Loucy (cell line): ENCODE measurements around the gene HTR2B.

Experiments
- H2AFZ ChIP-seq: fragments of 200-600 bp; sonication (generic); 2 replicates; pipeline ENCODE4 v1.6.0; 2016; ENCODE audit warnings: antibody characterized with exemption, mild to moderate bottlenecking, low read length, moderate library complexity
- H3F3A ChIP-seq: fragments of 200-600 bp; 2 replicates; pipeline ENCODE4 v1.6.0; 2016; ENCODE audit warnings: antibody characterized with exemption, low read depth, mild to moderate bottlenecking
- H3K27me3 ChIP-seq: fragments of 200-600 bp; sonication (generic); 2 replicates; pipeline ENCODE4 v1.6.1; 2014; ENCODE audit warnings: low read length, mild to moderate bottlenecking; ENCODE audit not compliant: insufficient read depth, poor library complexity, severe bottlenecking
- H3K36me3 ChIP-seq: fragments of 200-600 bp; sonication (generic); 2 replicates; pipeline ENCODE4 v1.6.1; 2016; ENCODE audit warnings: low read length; ENCODE audit not compliant: insufficient read depth
- H3K4me1 ChIP-seq: fragments of 200-600 bp; sonication (generic); 2 replicates; pipeline ENCODE4 v1.5.1; 2014; ENCODE audit warnings: low read length, mild to moderate bottlenecking; ENCODE audit not compliant: insufficient read depth, poor library complexity, severe bottlenecking
- H3K4me2 ChIP-seq: fragments of 200-600 bp; sonication (generic); 2 replicates; pipeline ENCODE4 v1.6.0; 2014; ENCODE audit warnings: antibody characterized with exemption, low read length, low read depth, mild to moderate bottlenecking; ENCODE audit not compliant: poor library complexity, severe bottlenecking
- H3K4me3 ChIP-seq: fragments of 200-600 bp; sonication (generic); 2 replicates; pipeline ENCODE4 v1.5.1; 2014; ENCODE audit warnings: low read length, mild to moderate bottlenecking, mixed read lengths; ENCODE audit not compliant: poor library complexity, severe bottlenecking
- H3K79me2 ChIP-seq: fragments of 200-600 bp; sonication (generic); 2 replicates; pipeline ENCODE4 v1.6.1; 2014; ENCODE audit warnings: low read length; ENCODE audit not compliant: insufficient read depth
- H3K9ac ChIP-seq: fragments of 200-600 bp; sonication (generic); 2 replicates; pipeline ENCODE4 v1.6.0; 2014; ENCODE audit warnings: mild to moderate bottlenecking, low read depth, low read length, moderate library complexity; ENCODE audit not compliant: poor library complexity, severe bottlenecking
- H3K9me2 ChIP-seq: fragments of 200-600 bp; sonication (generic); replicated peaks from 2 replicates; pipeline ENCODE4 v1.6.1; 2016; ENCODE audit warnings: low read depth, low read length, mixed read lengths
- H3K9me3 ChIP-seq: fragments of 200-600 bp; sonication (generic); 2 replicates; pipeline ENCODE4 v1.6.1; 2014; ENCODE audit warnings: mild to moderate bottlenecking, antibody characterized with exemption, low read length, low read depth; ENCODE audit not compliant: insufficient read depth
- H4K20me1 ChIP-seq: fragments of 200-600 bp; sonication (generic); 2 replicates; pipeline ENCODE4 v1.6.0; 2014; ENCODE audit warnings: antibody characterized with exemption, low read length, mild to moderate bottlenecking; ENCODE audit not compliant: insufficient read depth, poor library complexity, severe bottlenecking
- EZH2phosphoT487 ChIP-seq: fragments of 200-600 bp; IDR thresholded peaks from 2 replicates; pipeline ENCODE4 v1.6.1; 2018; ENCODE audit warnings: antibody characterized with exemption, mild to moderate bottlenecking, moderate library complexity, borderline replicate concordance
- TF ChIP-seq, protein P1 (sequence below): fragments of 200-600 bp; sonication (generic); conservative IDR thresholded peaks from 2 replicates; pipeline ENCODE4 v1.5.1; 2014; ENCODE audit warnings: mild to moderate bottlenecking, antibody characterized with exemption, low read length

Gene HTR2B

DNA sequence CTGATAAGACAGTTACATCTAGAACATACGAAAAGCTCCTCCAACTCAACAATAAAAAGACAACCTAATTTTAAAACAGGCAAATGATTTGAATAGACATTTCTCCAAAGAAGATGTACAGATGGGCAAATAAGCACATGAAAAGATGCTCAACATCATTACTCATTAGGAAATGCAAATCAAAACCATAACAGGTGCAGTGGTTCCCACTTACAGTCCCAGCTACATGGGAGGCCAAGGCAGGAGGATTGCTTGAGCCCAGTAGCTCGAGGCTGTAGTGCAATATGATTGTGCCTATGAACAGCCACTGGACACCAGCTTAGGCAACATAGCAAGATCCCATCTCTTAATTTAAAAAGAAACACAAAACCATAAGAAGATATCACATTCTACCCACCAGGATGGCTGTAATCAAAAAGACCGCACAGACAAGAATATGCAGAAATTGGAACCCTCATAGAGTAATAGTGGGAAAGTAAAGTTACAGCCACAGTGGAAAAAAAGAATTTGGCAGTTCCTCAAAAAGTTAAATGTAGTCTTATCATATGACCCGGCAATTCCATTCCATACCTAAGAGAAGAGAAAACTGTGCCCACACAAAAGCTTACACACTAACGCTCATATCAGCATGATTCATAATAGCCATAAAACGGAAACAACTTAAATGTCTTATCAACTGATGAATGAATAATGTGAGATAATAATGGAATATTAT, 43.1 kb upstream of the HTR2B start:
- Histone ChIP-seq H3K4me2 (no peak overlapping the region), H3K4me1 (peaks cover 11% of the 10 kb centered on the region), H3K27me3 (no peaks in the 10 kb centered on the region), H3K9ac (no peak overlapping the region), H3F3A (no peaks in the 10 kb centered on the region; the same call in 1 of the 2 replicates), H3K9me3 (no peaks in the 10 kb centered on the region), H3K36me3 (peaks cover 84% of the 10 kb centered on the region), H3K4me3 (no peak overlapping the region), H4K20me1 (no peaks in the 10 kb centered on the region), H3K79me2 (no peaks in the 10 kb centered on the region), H3K9me2 (no peaks in the 10 kb centered on the region), H2AFZ (no peak overlapping the region)
- no peak for TF ChIP-seq EZH2phosphoT487
- TF ChIP-seq, protein P1, sequence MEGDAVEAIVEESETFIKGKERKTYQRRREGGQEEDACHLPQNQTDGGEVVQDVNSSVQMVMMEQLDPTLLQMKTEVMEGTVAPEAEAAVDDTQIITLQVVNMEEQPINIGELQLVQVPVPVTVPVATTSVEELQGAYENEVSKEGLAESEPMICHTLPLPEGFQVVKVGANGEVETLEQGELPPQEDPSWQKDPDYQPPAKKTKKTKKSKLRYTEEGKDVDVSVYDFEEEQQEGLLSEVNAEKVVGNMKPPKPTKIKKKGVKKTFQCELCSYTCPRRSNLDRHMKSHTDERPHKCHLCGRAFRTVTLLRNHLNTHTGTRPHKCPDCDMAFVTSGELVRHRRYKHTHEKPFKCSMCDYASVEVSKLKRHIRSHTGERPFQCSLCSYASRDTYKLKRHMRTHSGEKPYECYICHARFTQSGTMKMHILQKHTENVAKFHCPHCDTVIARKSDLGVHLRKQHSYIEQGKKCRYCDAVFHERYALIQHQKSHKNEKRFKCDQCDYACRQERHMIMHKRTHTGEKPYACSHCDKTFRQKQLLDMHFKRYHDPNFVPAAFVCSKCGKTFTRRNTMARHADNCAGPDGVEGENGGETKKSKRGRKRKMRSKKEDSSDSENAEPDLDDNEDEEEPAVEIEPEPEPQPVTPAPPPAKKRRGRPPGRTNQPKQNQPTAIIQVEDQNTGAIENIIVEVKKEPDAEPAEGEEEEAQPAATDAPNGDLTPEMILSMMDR: no peak

DNA sequence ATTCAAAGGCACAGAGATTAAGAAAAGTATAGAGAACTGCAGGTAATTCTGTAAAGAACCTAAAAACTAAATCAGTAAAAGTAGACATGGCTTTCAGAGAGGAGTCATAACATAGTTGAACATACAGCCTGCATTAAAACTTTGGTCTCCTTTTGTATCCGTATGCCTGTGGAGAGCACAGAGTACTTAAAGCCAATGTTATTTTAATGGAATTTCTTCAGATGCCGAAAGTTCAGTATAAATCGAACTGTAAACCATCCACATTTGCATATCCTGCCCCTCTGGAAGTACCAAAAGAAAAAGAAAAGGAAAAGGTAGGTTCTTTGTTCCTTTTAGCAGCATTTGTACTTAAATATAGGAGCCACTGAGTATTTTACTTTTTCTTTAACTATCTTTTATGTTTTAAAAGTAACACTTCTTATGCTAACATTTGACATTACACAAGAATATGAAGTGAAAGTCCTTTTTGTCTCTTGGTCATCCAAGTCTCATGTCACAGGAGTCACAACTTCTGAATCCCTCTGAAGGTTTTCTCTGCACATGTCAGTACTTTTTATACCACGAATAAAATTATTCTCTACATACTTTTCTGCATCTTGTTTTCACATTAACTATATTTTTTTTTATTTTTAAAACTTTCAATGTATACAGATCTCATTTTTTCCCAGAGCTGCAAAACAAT, 38.7 kb upstream of the HTR2B start:
- no peak overlapping the region for H2AFZ ChIP-seq
- H3K4me2 ChIP-seq: no peak overlapping the region
- H3K36me3 ChIP-seq: peaks cover 85% of the 10 kb centered on the region
- TF ChIP-seq EZH2phosphoT487: no peak
- TF ChIP-seq, protein P1: no peak
- H3K4me3 ChIP-seq: no peak overlapping the region
- H3K79me2 ChIP-seq: no peaks in the 10 kb centered on the region
- no peaks in the 10 kb centered on the region for H3K9me2 ChIP-seq
- H3K9ac ChIP-seq: no peak overlapping the region
- peaks cover 6% of the 10 kb centered on the region for H3K4me1 ChIP-seq
- H3K9me3 ChIP-seq: no peaks in the 10 kb centered on the region
- no peaks in the 10 kb centered on the region for H3K27me3 ChIP-seq
- H3F3A ChIP-seq: no peaks in the 10 kb centered on the region; the same call in 1 of the 2 replicates
- no peaks in the 10 kb centered on the region for H4K20me1 ChIP-seq

DNA sequence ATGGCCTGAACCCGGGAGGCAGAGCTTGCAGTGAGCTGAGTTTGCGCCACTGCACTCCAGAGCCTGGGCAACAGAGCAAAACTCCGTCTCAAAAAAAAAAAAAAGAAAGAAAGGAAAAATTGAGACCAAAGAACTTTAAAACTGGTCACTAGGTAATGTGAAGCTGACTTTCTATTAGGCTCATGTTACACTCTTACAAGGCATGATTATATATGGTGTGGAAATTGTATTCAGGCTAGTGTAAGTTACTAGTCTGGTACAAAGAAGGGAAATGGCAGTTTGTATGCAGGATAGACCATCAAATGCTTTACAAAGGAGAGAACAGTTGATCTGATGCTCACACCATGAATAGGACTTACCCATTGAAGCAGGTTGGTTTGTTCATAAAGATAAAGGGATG, 38.2 kb upstream of the HTR2B start:
- H4K20me1 ChIP-seq: no peaks in the 10 kb centered on the region
- no peaks in the 10 kb centered on the region for H3K79me2 ChIP-seq
- H2AFZ ChIP-seq: no peak overlapping the region
- no peaks in the 10 kb centered on the region for H3K9me3 ChIP-seq
- TF ChIP-seq, protein P1: no peak
- no peak for TF ChIP-seq EZH2phosphoT487
- no peak overlapping the region for H3K4me3 ChIP-seq
- peaks cover 3% of the 10 kb centered on the region for H3K4me1 ChIP-seq
- H3K9me2 ChIP-seq: no peaks in the 10 kb centered on the region
- H3K9ac ChIP-seq: no peak overlapping the region
- H3K36me3 ChIP-seq: peaks cover 89% of the 10 kb centered on the region
- no peak overlapping the region for H3K4me2 ChIP-seq
- no peaks in the 10 kb centered on the region for H3K27me3 ChIP-seq
- no peaks in the 10 kb centered on the region for H3F3A ChIP-seq
